ENCODE measurements around the gene PLPP2.

GRCh38 chr19:324716-325115 is 33.5 kb upstream of the PLPP2 start:
- TF ChIP-seq CTCF (IDR thresholded peaks at IDR 0.05; ENCODE audit: poor library complexity, severe bottlenecking) (no peak), EZH2 (IDR thresholded peaks at IDR 0.05; ENCODE audit: borderline replicate concordance, insufficient read depth, low read length, poor library complexity, severe bottlenecking) (no peak), POLR2AphosphoS5 (IDR thresholded peaks at IDR 0.05) (no peak), EP300 (conservative IDR thresholded peaks at IDR 0.05; ENCODE audit: poor library complexity, severe bottlenecking) (no peak)
